Activated CD8-positive, alpha-beta memory T cell treated with anti-CD3 and anti-CD28 coated beads, Interleukin-2, amount 50 U/mL, for 24 hours (primary cell): ENCODE data around the gene RSPH1.

Source experiments
- DNase-seq: peaks from one replicate; pipeline ENCODE4 v3.0.0-alpha.2; 2020; ENCODE audit errors: extremely low read depth

Gene RSPH1

DNA sequence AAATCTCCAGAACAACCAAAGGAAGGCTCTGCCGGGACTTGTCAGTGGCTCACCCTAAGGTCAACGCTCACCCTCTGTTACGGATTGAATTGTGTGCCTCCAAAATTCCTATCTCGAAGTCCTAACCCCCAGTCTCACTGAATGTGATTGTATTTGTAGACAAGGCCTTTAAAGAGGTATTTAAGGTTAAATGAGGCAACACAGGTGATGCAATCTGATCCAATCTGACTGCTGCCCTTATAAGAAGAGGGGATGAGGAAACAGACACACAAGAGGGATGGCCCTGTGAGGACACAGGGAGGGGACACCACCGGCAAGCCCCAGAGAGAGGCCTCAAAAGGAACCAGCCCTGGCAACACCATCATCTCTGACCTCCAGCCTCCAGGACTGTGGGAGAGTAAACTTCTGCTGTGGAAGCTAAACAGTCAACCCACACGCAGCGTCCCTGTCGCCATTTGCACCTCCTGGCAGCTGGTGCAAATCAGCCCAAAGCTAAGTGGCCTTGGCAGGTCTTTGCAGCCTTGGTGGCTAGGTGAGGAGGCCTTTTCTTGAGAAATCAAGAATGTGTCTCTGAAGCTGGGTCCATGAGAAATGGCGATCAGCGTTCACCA is 68.1 kb downstream of the RSPH1 start:
- DNase-seq, result no peak

DNA sequence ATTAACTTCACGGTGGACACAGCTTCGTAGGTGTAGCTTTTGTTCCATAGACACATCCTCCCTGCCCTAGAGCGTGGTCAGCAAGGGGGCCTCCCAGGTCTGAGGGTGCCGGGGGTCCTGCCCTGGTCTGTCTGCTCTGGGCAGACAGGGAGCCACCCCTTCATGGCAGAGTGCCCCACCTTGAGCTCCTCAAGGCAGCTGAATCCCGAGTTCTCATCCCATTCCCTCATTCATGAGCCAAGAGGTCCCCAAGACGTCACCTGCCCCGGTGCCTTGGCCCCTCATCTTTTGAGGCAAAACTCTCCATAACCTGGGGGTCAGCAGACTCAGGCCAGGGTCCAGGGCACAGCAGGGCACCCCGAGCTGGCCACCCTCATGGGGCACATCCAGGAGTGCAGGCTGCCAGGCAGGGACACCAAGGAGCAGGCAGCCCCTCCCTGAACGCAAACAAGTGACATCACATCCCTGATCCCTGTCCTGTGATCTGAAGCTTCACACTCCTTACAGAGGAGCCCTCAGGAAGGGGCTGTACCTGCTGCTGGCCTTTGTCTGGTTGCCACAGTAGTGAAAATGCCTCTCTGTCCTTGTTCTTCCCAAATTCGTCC is 69.0 kb downstream of the RSPH1 start:
- no peak for DNase-seq

- no peak for DNase-seq
These were observed 69.6 kb downstream of the RSPH1 start for GRCh38 chr21:42426424-42426823.

DNA sequence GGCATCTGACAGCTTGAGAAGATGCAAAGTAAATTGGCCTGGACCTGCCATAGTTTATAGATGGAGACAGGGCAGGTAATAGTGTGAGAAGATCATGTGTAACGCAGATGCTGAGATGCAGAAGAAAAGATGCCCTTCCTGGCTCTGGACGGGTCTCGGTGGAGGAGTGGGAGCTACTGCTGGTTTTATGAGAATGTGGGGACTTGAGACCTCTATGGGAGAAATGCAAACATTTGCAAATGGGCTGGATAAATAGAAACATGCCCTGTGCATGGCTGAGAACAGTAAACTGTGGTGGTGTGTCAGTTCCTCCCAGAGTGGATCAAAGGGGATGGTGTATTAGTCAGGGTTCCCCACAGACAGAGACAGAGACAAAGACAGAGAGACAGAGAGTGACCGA is 70.4 kb downstream of the RSPH1 start:
- DNase-seq, result no peak

- DNase-seq, result no peak
These were observed 71.0 kb downstream of the RSPH1 start for GRCh38 chr21:42424914-42425541.

DNA sequence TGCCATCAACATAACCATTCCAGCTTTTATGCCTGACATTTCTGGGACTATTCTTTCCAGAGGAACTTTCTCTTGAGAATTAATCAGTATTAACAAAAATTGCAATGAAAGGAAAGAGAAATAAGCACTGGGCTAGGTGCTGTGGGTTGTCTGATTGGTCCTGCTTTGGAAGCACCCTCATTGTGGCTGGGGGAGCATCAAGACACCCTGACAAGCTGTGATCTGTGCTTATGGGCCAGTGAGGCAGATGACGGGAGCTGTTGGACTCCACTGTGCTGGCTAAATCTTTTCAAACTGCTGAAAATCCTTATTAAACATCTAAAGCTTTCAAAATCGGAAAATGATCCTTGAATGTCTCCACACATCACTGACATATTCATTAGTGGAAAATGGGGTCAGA is 72.3 kb downstream of the RSPH1 start:
- DNase-seq, result no peak

- DNase-seq, result no peak
These were observed 72.8 kb downstream of the RSPH1 start for GRCh38 chr21:42423197-42423675.
